Vagina (tissue), 2 donors: Measurements from ENCODE around the gene CENPN. TPM values are rescaled to one million over a fixed set of nuclear protein-coding genes. Genes with fewer than 3 reads are reported as not detected.
A peak's percentile ranks its signal among the peaks of the same experiment; 100 is the strongest.

Experiments
- DNase-seq, 2 donors: peaks; one replicate each; pipeline ENCODE4 v3.0.0-alpha.2; 2017; ENCODE audit errors: extremely low spot score in 2 of 2
- H3K27ac ChIP-seq: fragments of 200-600 bp; sonication (generic); one replicate; pipeline ENCODE4 v1.5.1; 2019
- H3K27me3 ChIP-seq: fragments of 200-600 bp; sonication (generic); one replicate; pipeline ENCODE4 v1.5.1; 2019
- H3K36me3 ChIP-seq, 2 donors: fragments of 200-600 bp; sonication (generic); one replicate each; pipeline ENCODE4 v1.5.1; 2017 to 2019
- H3K4me1 ChIP-seq: fragments of 200-600 bp; sonication (generic); one replicate; pipeline ENCODE4 v1.5.1; 2019
- H3K4me3 ChIP-seq, 2 donors: fragments of 200-600 bp; sonication (generic); 1 replicate in 1 of 2; 2 replicates in 1 of 2; pipeline ENCODE4 v1.5.1; 2016 to 2019
- H3K9me3 ChIP-seq: fragments of 200-600 bp; sonication (generic); one replicate; pipeline ENCODE4 v1.5.1; 2019
- CTCF ChIP-seq, 3 experiments: fragments of 450-650 bp in 2 of 3; fragments of 200-600 bp in 1 of 3; sonication (generic) in 1 of 3; IDR thresholded peaks; one replicate each; pipeline ENCODE4 v1.5.1; 2017 to 2019; ENCODE audit warnings: antibody characterized with exemption in 3 of 3, mild to moderate bottlenecking in 2 of 3, moderate library complexity in 2 of 3
- POLR2A ChIP-seq, 2 donors: fragments of 450-650 bp; IDR thresholded peaks; one replicate each; pipeline ENCODE4 v1.6.1; 2017; ENCODE audit warnings: antibody characterized with exemption in 2 of 2, mild to moderate bottlenecking in 2 of 2, moderate library complexity in 2 of 2
- POLR2AphosphoS5 ChIP-seq, 2 donors: sonication (generic); formaldehyde crosslinking; IDR thresholded peaks; one replicate each; pipeline ENCODE4 v1.9.0; 2017; ENCODE audit warnings: antibody characterized with exemption in 2 of 2, mild to moderate bottlenecking in 2 of 2, low read depth in 1 of 2; ENCODE audit not compliant: insufficient read depth in 1 of 2
- intact Hi-C: fragments of 100-400 bp; cut with DNase I; formaldehyde crosslinking; loops from one replicate; pipeline ENCODE4 v1.15.1; 2023
- total RNA-seq: library from RNA; depleted of rRNA; stranded (reverse); fragments of >200 nt; gene quantifications from one replicate; pipeline ENCODE4 v1.2.3, GENCODE V29; 2016

CENPN gene
- 8.3 TPM for total RNA-seq

DNA sequence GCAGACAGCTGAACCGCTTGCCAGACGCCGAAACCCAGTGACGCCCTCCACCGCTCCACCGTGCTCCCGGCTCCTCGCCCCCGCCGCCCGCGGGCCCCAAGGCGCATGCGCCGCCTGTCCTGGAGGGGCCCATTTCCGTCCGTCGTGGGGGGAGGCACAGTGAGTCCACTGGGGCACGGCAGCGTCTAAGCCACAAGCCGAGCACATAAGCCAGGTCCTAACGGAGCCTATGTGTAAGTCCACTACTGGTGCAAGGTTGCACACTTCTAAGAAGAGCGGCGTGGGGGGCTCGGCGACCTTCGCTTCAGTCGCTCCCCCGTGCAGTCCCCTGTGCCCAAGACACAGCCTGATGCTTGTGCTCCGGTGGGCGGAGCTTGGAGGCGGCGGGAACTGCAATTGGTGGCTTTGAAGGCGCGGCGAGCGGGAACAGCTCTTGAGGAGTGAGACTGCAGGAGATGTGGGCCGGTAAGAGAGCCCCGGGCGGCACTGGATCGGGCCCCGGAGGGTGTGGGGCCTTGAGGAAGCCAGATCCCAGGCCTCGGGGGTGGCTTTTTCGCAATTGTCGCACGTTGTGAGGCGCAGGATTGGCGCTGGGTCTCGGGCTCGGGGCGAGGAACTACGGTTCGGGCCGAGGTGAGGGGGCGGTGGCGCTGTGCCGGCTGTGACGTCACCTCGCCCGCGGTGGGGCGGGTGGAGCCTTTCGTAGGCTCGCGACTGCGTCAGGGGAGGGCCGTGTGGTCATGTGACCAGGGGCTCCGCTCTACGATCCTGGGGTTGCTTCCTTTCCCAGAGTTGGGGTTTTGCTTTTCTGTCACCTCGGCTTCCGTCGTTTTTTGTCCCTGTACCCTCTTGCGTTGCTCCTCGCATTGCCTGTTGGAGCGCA is at the start of gene CENPN, which contains the start of gene CMC2:
CENPN (plus strand) TSS at position 402 of the 883 bp plus-strand sequence. CDS start 4,726 bp downstream, outside the sequence.
CMC2 (minus strand) TSS at position 73 of the 883 bp plus-strand sequence. CDS start 9,491 bp downstream, outside the sequence.
- Histone ChIP-seq H3K9me3 (no peaks in the 10 kb centered on the region), H3K4me1 (peaks cover 28% of the 10 kb centered on the region), H3K27me3 (no peaks in the 10 kb centered on the region), H3K36me3 (no peaks in the 10 kb centered on the region), H3K27ac (peak within 1 kb of the TSS; percentile 98), H3K4me3 (peak within 1 kb of the TSS; percentile 81 to 97)
- peak; percentile 88 to 98 for TF ChIP-seq POLR2AphosphoS5 (IDR thresholded peaks at IDR 0.05; ENCODE audit: insufficient read depth in 1 of 2, low read depth in 1 of 2)
- peak in 1 of 2 donors; percentile 88 for TF ChIP-seq POLR2A (IDR thresholded peaks at IDR 0.05)
- peak in 1 of 3 experiments; percentile 12 for TF ChIP-seq CTCF (IDR thresholded peaks at IDR 0.05)
- intact Hi-C loops: no loop called here
- DNase-seq: peak; percentile 99

- H3K27ac ChIP-seq: no peak overlapping the region
- no peak for DNase-seq
- no peaks in the 10 kb centered on the region for H3K4me1 ChIP-seq
- H3K27me3 ChIP-seq: no peaks in the 10 kb centered on the region
- TF ChIP-seq POLR2A (IDR thresholded peaks at IDR 0.05) (no peak), CTCF (IDR thresholded peaks at IDR 0.05) (no peak), POLR2AphosphoS5 (IDR thresholded peaks at IDR 0.05; ENCODE audit: insufficient read depth in 1 of 2, low read depth in 1 of 2) (no peak)
- H3K9me3 ChIP-seq: no peaks in the 10 kb centered on the region
- H3K36me3 ChIP-seq: no peaks in the 10 kb centered on the region
- no peak overlapping the region for H3K4me3 ChIP-seq
- intact Hi-C loops: no loop called here
Measured at GRCh38 chr16:80958284-80958683, 48.7 kb upstream of the CENPN start.

GRCh38 chr16:80962879-80963278 is 44.1 kb upstream of the CENPN start:
- no peak for DNase-seq

GRCh38 chr16:80964351-80964750 is 42.7 kb upstream of the CENPN start:
- Histone ChIP-seq H3K27ac (no peak overlapping the region), H3K36me3 (no peaks in the 10 kb centered on the region), H3K9me3 (no peaks in the 10 kb centered on the region), H3K4me3 (no peak overlapping the region), H3K4me1 (no peaks in the 10 kb centered on the region), H3K27me3 (no peaks in the 10 kb centered on the region)
- TF ChIP-seq POLR2AphosphoS5 (IDR thresholded peaks at IDR 0.05; ENCODE audit: insufficient read depth in 1 of 2, low read depth in 1 of 2) (no peak), CTCF (IDR thresholded peaks at IDR 0.05) (no peak), POLR2A (IDR thresholded peaks at IDR 0.05) (no peak)
- DNase-seq: no peak
- intact Hi-C loops: no loop called here

More at GRCh38 chr16:80962879-80963278, 44.1 kb upstream of the CENPN start:
- no peak overlapping the region for H3K27ac ChIP-seq
- H3K9me3 ChIP-seq: no peaks in the 10 kb centered on the region
- TF ChIP-seq POLR2AphosphoS5 (IDR thresholded peaks at IDR 0.05; ENCODE audit: insufficient read depth in 1 of 2, low read depth in 1 of 2) (no peak), CTCF (IDR thresholded peaks at IDR 0.05) (no peak), POLR2A (IDR thresholded peaks at IDR 0.05) (no peak)
- no peaks in the 10 kb centered on the region for H3K4me1 ChIP-seq
- no peak overlapping the region for H3K4me3 ChIP-seq
- intact Hi-C loops: no loop called here
- no peaks in the 10 kb centered on the region for H3K36me3 ChIP-seq
- H3K27me3 ChIP-seq: no peaks in the 10 kb centered on the region

GRCh38 chr16:80966617-80967016 is 40.4 kb upstream of the CENPN start:
- Histone ChIP-seq H3K27ac (no peak overlapping the region), H3K4me3 (no peak overlapping the region), H3K9me3 (no peaks in the 10 kb centered on the region), H3K36me3 (peaks cover 0 to 5% of the 10 kb centered on the region in 2 donors), H3K4me1 (no peaks in the 10 kb centered on the region), H3K27me3 (no peaks in the 10 kb centered on the region)
- TF ChIP-seq POLR2AphosphoS5 (IDR thresholded peaks at IDR 0.05; ENCODE audit: insufficient read depth in 1 of 2, low read depth in 1 of 2): no peak
- TF ChIP-seq CTCF (IDR thresholded peaks at IDR 0.05): no peak
- TF ChIP-seq POLR2A (IDR thresholded peaks at IDR 0.05): no peak
- intact Hi-C loops: no loop called here
- DNase-seq: no peak
